ENCODE results near the gene GRM7. TPM values are rescaled to one million over a fixed set of nuclear protein-coding genes. Genes with fewer than 3 reads are reported as not detected.

Gene GRM7
- polyA plus RNA-seq, 12 donors, result 0.04 to 0.45 (median 0.19) TPM; not detected in 8

GRCh38 chr3:7789324-7789723, 928.4 kb downstream of the GRM7 start:
- DNase-seq, result no peak

- no peak for DNase-seq
These were observed 929.2 kb downstream of the GRM7 start for GRCh38 chr3:7790141-7790540.

Measured in muscle of arm (tissue), 12 donors.